22Rv1 (cell line): ENCODE results near the gene ANTKMT.

Experiments used
- H3K27ac ChIP-seq: fragments of 450-650 bp; 2 replicates; pipeline ENCODE4 v1.5.1; 2017
- CTCF ChIP-seq: fragments of 450-650 bp; IDR thresholded peaks from 2 replicates; pipeline ENCODE4 v1.5.1; 2017; ENCODE audit warnings: mild to moderate bottlenecking
- ZFX ChIP-seq: fragments of 450-650 bp; IDR thresholded peaks from 2 replicates; pipeline ENCODE4 v1.6.1; 2017; ENCODE audit warnings: antibody characterized with exemption, borderline replicate concordance

ANTKMT gene

GRCh38 chr16:767743-768235, 46.8 kb downstream of the ANTKMT start:
- no peak overlapping the region for H3K27ac ChIP-seq
- TF ChIP-seq ZFX, result no peak
- no peak for TF ChIP-seq CTCF

- TF ChIP-seq CTCF, result no peak
- no peak for TF ChIP-seq ZFX
- no peak overlapping the region for H3K27ac ChIP-seq
Observed at GRCh38 chr16:768428-768827, 47.5 kb downstream of the ANTKMT start.

GRCh38 chr16:769184-769784, 48.3 kb downstream of the ANTKMT start:
- no peak overlapping the region for H3K27ac ChIP-seq
- TF ChIP-seq ZFX (no peak), CTCF (no peak)

- no peak overlapping the region for H3K27ac ChIP-seq
- TF ChIP-seq ZFX, result no peak
Observed at GRCh38 chr16:769934-770333, 49.0 kb downstream of the ANTKMT start.

- TF ChIP-seq CTCF (no peak), ZFX (no peak)
Observed at GRCh38 chr16:770411-770810, 49.5 kb downstream of the ANTKMT start.

More at GRCh38 chr16:770411-770810, 49.5 kb downstream of the ANTKMT start:
- H3K27ac ChIP-seq, result no peak overlapping the region
